ENCODE data around the gene SLC27A5.
A peak's percentile ranks its signal among the peaks of the same experiment; 100 is the strongest.

SLC27A5 gene, protein sequence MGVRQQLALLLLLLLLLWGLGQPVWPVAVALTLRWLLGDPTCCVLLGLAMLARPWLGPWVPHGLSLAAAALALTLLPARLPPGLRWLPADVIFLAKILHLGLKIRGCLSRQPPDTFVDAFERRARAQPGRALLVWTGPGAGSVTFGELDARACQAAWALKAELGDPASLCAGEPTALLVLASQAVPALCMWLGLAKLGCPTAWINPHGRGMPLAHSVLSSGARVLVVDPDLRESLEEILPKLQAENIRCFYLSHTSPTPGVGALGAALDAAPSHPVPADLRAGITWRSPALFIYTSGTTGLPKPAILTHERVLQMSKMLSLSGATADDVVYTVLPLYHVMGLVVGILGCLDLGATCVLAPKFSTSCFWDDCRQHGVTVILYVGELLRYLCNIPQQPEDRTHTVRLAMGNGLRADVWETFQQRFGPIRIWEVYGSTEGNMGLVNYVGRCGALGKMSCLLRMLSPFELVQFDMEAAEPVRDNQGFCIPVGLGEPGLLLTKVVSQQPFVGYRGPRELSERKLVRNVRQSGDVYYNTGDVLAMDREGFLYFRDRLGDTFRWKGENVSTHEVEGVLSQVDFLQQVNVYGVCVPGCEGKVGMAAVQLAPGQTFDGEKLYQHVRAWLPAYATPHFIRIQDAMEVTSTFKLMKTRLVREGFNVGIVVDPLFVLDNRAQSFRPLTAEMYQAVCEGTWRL

DNA sequence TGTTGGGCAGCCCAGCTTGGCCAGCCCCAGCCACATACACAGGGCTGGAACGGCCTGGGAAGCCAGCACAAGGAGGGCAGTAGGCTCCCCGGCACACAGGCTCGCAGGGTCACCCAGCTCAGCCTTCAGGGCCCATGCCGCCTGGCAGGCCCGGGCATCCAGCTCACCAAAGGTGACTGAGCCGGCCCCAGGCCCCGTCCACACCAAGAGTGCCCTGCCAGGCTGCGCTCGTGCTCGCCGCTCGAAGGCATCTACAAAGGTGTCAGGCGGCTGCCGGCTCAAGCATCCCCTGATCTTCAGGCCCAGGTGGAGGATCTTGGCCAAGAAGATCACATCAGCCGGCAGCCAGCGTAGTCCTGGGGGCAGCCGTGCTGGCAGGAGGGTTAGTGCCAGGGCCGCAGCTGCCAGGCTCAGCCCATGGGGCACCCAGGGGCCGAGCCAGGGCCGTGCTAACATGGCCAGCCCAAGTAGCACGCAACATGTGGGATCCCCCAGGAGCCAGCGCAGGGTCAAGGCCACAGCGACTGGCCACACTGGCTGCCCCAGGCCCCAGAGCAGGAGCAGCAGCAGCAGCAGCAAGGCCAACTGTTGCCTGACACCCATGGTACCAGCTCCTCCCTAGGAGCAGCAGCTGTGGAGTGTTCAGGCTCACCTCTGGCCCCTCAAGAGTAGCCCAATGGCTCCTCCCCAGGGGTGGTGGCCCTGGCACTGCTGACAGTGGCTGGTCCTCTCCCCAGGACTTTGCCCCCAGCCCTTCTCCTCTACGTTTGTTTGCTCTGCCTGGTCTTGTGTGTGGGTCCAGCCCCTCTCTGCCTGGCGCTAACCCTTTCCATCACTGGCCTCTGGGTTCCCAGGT is at the start of gene SLC27A5:
Gene SLC27A5, minus strand, starts transcription at position 640 of the 856 bp plus-strand sequence. Its CDS starts 37 bp downstream, at position 603.
- DNase-seq (ENCODE audit: low read depth) = no peak
- H3K4me3 ChIP-seq (ENCODE audit: low read depth, low read length) = no peak within 1 kb of the TSS

GRCh38 chr19:58560921-58561320 is 49.1 kb upstream of the SLC27A5 start:
- DNase-seq (ENCODE audit: low read depth) = no peak
- no peak overlapping the region for H3K4me3 ChIP-seq (ENCODE audit: low read depth, low read length)

DNA sequence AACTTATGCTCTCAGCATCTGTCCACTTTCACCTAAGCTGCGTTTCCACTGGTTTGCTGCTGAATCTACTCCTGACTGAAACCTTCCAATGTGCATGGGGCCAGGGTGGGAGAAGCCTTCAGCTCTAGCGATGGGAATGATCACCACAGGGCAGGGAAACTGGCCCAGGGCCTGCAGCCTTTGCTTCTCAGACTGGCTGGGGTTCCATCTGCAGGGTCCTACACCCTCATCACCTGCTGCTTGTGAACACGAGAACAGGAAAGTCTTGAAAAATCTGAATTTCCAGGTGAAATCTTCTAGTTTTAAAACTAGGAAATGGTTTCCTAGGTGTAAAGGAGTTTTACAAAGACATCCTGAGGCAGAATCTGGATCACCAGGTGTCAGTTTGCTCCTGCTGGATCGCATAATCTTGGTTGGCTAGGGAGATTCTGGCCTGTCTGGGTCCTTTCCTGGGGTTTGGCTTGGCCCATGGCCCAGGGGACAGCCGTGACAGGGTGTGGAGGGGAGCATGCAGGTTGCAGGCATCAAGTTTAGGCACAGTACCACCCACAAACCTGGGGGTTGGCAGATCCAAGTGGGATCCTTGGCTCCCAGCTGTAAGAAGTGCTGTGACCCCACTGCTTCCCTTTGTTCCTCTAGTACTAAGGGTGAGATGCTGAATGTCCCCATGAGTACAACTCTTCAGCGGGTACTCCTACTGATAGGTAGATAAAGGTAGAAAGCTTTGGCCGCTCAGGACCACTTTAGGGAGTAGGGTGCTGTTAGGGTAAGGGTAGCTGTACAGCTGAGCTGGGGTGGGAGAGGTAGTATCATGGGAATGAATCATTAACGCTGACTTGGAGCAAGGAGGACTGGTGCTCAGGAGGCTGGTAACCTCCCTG is 48.5 kb upstream of the SLC27A5 start:
- DNase-seq (ENCODE audit: low read depth) = no peak
- H3K4me3 ChIP-seq (ENCODE audit: low read depth, low read length) = peak overlapping the region; percentile 58

- DNase-seq (ENCODE audit: low read depth) = peak; percentile 75
- H3K4me3 ChIP-seq (ENCODE audit: low read depth, low read length) = peak overlapping the region; percentile 58
Observed at GRCh38 chr19:58559275-58560006, 47.6 kb upstream of the SLC27A5 start.

GRCh38 chr19:58558623-58559274 is 47.0 kb upstream of the SLC27A5 start:
- H3K4me3 ChIP-seq (ENCODE audit: low read depth, low read length) = peak overlapping the region; percentile 58
- DNase-seq (ENCODE audit: low read depth) = peak; percentile 92

GRCh38 chr19:58558066-58558622 is 46.4 kb upstream of the SLC27A5 start, which contains the start of gene UBE2M:
TSS of gene UBE2M (minus strand) at chr19:58558611. CDS start at chr19:58558381, 230 bp downstream.
- DNase-seq (ENCODE audit: low read depth) = no peak
- H3K4me3 ChIP-seq (ENCODE audit: low read depth, low read length) = peak within 1 kb of the TSS; percentile 58

DNA sequence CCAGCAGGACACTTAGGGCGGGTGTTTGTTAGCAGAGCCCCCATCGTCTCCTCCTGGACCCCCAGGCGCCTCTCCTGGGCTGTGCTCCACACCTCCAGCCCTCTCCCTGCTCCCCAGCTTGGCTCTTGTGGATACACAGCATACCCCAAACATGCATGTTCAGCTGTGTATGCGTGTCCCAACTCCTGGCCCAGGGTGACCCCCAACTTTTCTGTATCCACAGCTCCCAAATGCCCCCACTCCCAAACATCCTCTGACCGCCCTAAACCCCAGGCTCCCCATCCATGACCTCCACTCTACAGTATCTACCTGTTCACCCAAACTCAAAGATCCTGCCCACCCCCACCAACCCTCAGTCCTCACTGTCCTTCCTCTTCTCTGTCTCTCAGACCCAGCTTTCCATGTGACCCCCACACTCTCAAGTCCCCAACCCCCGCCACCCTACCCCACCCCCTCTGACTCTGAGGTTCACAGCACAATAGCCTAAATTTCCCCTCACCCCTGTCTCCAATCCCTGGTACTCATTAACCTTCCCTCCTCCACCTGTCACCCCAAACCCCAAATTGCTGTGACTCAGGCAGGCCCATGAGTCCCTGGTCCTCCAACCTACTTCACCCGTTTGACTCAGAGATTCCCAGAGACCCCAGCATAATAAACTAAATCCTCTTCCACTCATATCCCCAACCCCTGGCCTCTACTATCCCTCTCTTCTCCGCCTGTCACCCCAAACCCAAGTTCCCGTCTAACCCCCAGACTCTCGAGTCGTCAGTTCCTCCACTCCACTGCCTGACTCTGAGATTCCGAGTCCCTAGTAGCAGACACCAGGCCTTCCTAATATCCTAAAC is 45.7 kb upstream of the SLC27A5 start:
- DNase-seq (ENCODE audit: low read depth) = no peak
- H3K4me3 ChIP-seq (ENCODE audit: low read depth, low read length) = peak overlapping the region; percentile 58

- peak overlapping the region; percentile 58 for H3K4me3 ChIP-seq (ENCODE audit: low read depth, low read length)
- no peak for DNase-seq (ENCODE audit: low read depth)
Observed at GRCh38 chr19:58556622-58557220, 44.9 kb upstream of the SLC27A5 start.

DNA sequence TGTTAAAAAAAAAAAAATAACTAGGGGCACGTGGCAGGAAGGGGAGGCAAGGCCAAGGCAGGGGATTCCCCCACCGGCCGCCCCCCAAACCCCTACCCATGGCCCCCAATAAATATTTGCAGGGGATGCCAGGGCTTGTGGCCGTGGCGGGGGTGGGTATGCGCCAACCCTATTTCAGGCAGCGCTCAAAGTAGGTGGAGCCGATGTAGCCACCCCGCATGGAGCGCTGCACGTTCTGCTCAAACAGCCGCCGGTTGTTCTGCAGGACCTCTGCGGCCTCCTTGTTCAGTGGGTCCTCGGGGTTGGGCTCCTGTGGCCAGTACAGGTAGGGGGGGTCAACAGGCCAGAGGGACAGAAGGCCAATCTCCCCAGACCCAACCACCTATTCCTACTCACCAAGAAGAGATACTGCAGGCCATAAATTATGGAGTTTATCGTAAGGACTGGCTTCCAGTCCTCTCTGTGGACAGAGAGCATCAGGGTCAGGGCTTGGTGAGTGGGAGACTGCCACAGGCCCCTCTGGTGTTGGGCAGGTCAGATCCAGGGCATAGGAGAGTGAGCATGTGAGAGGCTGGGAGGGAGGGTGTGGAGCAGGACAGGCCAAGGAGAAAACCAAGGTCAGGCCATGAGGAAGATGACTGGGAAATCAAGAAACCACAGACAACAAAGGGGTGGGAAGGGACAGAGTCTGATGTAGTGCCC is 44.3 kb upstream of the SLC27A5 start:
- DNase-seq (ENCODE audit: low read depth) = no peak
- H3K4me3 ChIP-seq (ENCODE audit: low read depth, low read length) = no peak overlapping the region

- DNase-seq (ENCODE audit: low read depth) = no peak
- peak overlapping the region; percentile 78 for H3K4me3 ChIP-seq (ENCODE audit: low read depth, low read length)
Observed at GRCh38 chr19:58555369-58555885, 43.6 kb upstream of the SLC27A5 start.

GRCh38 chr19:58554494-58555368 is 42.9 kb upstream of the SLC27A5 start, which contains the start of gene CHMP2A:
TSS of gene CHMP2A (minus strand) at chr19:58555105. CDS start at chr19:58554212, 893 bp downstream.
- H3K4me3 ChIP-seq (ENCODE audit: low read depth, low read length) = peak within 1 kb of the TSS; percentile 78
- peak; percentile 88 for DNase-seq (ENCODE audit: low read depth)

DNA sequence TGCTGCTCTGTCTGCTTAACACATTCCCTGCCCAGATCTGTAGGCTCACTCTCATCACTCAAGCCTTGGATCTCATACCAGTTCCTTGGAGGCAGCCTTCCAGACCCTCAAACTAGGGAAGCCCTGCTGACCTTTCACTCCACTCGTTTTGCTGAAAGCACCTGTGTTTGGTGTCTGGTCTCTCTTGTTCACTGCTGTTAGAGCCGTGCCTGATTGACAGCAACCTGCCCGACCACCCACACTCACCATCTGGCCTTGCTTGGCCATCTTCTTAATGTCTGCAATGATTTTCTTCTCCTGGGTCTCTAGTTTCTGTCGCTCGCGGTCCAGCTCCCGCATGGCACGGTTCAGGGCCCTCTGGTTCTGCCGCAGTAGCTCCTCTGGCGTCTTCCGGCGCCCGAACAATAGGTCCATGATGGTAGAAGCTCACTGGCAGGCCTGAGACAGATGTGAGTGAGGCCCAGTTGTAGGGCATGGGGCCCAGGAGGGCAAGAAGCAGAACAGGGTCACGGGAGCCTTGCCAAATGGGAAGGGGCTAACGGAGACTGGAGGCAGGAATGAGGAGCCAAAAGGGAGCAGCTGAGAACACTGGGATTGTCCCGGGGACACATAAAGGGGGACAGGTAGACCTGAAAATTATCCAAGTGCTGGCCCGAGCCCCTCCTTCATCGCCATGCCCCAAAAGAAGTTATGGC is 42.2 kb upstream of the SLC27A5 start:
- no peak for DNase-seq (ENCODE audit: low read depth)
- H3K4me3 ChIP-seq (ENCODE audit: low read depth, low read length) = peak overlapping the region; percentile 78

- DNase-seq (ENCODE audit: low read depth) = no peak
- H3K4me3 ChIP-seq (ENCODE audit: low read depth, low read length) = no peak overlapping the region
Observed at GRCh38 chr19:58552655-58553054, 40.9 kb upstream of the SLC27A5 start.
